ENCODE measurements around the gene BCORL1.

- TF ChIP-seq CTCF (IDR thresholded peaks at IDR 0.05) = no peak
- TF ChIP-seq POLR2A (IDR thresholded peaks at IDR 0.05) = no peak
These were observed 47.5 kb upstream of the BCORL1 start for GRCh38 chrX:129934952-129935351.

Data from vagina (tissue), 2 donors.